AG08396 (cell line): ENCODE measurements around the gene PIP4K2A.
A peak's percentile ranks its signal among the peaks of the same experiment; 100 is the strongest.
"Not testable (repeated sequence)": the region's sequence is repeated elsewhere in the genome, so short reads cannot be mapped to it uniquely, and the experiment has no call there.

ENCODE experiments used
- DNase-seq: peaks from one replicate; pipeline ENCODE4 v3.0.0; 2012; ENCODE audit warnings: low spot score, mixed read lengths

PIP4K2A gene

DNA sequence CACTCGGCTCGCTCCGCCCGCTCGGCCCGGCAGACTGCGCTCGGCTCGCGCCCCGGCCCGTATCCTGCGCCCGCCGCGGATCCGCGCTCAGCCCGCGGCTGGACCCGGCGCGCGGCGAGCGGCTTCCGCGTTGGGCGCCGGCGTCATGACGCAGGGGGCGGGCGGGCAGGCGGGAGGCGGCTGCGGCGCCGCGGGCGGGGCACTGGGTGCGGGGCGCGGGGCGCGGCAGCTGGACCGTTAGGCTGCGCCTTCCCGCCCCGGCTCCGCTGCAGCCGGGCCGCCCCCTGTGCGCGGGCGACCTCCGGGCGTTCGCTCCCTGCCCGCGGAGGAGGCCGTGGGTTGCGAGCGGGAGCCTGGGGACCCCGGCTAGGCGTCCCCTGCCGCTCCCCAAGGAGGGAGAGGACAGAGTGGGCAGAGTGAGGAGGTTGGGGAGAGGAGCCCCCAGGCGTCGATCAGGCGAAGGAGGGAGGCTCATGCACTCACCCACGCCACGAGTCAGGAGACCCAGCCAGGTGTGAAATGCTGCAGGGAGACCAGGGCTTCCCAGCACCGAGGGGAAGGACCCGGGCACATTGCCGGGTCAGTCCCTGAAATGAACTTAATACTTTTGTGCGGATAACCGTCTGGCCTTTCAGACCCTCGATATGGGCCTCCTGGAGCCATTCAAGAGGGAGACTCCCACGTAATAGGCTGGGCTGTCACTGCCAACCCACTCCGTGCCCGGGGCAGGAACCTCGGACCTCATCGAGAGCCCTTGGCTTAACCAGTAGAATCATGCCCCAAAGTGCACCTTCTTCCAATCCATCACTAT lies at the start of gene PIP4K2A:
TSS of gene PIP4K2A (minus strand) at position 100 of the 811 bp plus-strand sequence. CDS start 252 bp downstream, outside the sequence.
- peak; percentile 93 for DNase-seq

- DNase-seq, result no peak
These were observed 47.3 kb upstream of the PIP4K2A start for GRCh38 chr10:22761569-22762220.

GRCh38 chr10:22760025-22760424 lies 45.6 kb upstream of the PIP4K2A start:
- no peak for DNase-seq

DNA sequence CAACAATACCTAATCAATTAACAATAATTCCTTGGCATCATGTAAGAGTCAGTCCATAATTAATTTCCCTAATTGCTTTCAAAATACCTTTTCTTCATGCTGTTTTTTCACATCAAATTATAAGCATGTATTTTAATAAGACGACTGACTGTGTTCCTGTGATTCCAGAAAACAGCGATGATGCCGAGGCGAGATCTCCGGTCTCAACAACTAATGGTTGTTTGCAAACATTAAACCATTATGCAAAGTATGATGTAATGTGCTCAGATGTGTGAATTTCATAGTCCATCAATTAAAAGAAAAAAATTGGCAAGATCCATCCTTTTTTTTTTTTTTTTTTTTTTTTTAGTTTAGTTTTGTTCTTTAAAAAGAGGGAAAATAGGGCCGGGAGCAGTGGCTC lies 44.5 kb upstream of the PIP4K2A start:
- DNase-seq, result no peak

DNA sequence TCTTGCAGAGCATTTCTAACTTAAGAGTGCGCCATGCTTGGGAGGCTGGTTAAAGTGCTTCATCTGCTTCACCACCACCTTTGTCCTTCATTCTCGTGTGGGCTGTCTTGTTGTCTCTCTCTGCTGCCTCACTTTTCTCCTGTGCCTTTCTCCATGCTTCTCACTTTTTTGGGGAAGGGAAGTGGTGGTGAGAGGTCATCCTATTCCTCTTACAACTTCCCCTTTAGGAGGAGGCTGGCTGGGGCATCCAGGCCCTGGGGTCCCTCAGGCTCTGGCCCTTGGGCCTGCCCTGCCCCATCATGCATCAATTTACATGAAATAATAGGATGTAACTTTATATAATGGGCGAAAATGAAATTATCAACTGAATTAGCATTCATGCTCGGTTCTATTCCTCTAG lies 39.9 kb upstream of the PIP4K2A start:
- DNase-seq, result no peak

GRCh38 chr10:22753786-22754185 lies 39.4 kb upstream of the PIP4K2A start:
- DNase-seq, result no peak

GRCh38 chr10:22752272-22752889 lies 38.0 kb upstream of the PIP4K2A start:
- DNase-seq, result no peak

DNA sequence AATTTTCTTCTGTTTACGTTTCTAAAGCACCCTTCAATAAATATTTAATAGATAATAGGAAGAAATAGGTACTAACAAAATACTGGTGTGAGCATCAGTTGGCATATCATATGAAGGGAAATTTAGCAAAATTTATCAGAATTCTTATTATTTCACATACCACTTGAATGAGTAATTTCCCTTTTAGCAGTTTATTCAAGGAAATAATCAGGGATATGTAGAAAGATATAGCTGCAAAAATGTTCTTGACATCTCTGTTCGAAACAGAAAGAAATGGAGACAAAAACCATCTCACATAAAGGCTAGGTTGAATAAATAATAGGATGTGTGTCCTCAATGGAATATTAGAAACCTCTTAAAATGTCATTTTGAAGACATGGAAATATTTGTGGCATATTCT lies 35.8 kb upstream of the PIP4K2A start:
- no peak for DNase-seq

- DNase-seq, result not testable (repeated sequence)
These were observed 30.5 kb upstream of the PIP4K2A start for GRCh38 chr10:22744858-22745257.

- DNase-seq, result no peak
These were observed 28.3 kb upstream of the PIP4K2A start for GRCh38 chr10:22742678-22743077.

GRCh38 chr10:22741631-22742030 lies 27.3 kb upstream of the PIP4K2A start:
- DNase-seq, result not testable (repeated sequence)

DNA sequence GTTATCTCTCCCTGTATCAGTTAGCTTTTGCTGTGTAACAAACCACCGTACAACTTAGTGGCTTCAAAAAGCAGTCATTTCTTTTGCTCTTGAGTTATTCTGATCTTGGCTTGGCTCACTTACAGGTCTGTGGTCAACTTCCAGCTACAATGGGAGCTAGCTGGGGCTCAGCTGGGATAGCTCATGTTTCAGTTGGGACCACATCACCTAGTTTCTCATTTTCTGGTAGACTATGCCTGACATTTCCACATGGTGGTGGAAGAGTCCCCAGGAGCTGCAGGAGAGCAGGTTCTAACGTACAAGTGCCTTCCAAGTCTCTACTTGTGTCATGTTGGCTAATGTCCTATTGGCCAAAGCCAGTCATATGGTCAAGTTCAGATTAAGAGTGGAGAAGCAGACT lies 25.8 kb upstream of the PIP4K2A start:
- no peak for DNase-seq

DNA sequence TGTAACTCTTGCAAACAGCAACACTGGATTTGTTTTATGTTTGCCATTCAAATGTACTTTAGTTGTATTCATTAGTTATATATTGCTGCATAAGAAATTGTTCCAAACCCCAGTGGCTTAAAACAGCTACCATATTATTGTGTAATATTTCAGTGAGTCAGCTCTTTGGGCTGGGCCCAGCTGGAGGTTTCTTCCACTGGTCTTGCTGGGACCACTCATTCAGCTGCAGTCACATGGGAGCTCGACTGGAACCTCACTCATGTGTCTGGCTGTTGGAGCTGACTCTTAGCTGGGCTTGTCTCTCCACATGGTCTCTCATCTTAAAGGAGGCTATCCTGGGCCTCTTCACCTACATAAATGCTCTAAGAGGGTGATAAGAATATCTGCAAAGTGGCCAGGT lies 23.2 kb upstream of the PIP4K2A start:
- DNase-seq, result peak; percentile 55

- DNase-seq, result no peak
These were observed 21.8 kb upstream of the PIP4K2A start for GRCh38 chr10:22736134-22736533.

DNA sequence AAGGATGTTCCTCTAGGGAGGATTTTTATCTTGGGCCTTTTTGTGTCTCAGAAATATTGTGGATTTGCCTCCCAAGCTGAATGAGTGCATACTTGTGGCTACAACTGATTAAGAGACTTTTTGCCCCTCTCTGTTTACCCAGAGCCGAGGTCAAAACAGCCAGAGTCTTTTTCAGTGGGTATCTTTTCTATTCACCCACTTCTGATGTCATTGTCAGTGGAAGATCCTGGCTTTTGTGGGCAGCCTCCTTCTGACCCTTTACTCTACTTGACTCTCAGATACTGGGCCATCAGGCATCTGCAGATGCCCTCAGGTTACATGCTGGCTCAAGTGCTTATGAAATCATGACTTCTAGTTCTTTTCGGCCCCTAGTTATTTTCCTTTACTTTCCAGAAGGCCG lies 19.6 kb upstream of the PIP4K2A start:
- no peak for DNase-seq

GRCh38 chr10:22727663-22728062 lies 13.3 kb upstream of the PIP4K2A start:
- DNase-seq, result no peak

GRCh38 chr10:22727112-22727511 lies 12.7 kb upstream of the PIP4K2A start:
- DNase-seq, result no peak

DNA sequence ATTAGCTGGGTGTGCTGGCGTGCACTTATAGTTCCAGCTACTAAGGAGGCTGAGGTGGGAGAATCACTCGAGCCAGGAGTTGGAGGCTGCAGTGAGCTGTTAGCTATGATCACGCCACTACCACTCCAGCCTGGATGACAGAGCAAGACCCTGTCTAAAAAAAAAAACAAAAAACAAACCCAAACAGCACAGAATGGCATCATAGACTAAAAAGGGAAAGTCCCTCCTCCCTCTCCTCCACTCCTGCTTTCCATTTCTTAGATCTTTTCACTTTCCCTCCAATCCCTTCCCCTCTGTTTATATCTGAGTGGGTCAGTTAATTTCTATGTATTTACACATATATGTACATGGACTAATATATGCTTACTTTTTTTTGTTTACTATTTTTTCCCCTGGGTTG lies 10.4 kb upstream of the PIP4K2A start:
- DNase-seq, result no peak

DNA sequence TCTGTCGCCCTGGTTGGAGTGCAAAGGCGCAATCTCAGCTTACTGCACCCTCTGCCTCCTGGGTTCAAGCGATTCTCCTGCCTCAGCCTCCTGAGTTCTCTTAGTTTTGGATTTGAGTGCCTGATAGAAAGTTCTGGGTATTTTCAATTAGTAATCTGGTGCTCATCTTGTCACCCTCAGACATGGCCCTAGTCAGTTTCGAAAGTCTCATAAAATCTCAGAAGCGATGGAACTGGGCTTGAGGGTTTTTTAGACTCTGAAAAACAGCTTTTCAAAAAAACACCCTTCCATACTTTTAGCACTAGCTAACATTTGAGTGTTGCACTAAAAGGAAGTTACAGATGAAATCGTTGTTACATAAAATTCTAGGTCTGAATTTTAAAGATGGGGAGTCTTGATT lies 9.4 kb upstream of the PIP4K2A start:
- no peak for DNase-seq

DNA sequence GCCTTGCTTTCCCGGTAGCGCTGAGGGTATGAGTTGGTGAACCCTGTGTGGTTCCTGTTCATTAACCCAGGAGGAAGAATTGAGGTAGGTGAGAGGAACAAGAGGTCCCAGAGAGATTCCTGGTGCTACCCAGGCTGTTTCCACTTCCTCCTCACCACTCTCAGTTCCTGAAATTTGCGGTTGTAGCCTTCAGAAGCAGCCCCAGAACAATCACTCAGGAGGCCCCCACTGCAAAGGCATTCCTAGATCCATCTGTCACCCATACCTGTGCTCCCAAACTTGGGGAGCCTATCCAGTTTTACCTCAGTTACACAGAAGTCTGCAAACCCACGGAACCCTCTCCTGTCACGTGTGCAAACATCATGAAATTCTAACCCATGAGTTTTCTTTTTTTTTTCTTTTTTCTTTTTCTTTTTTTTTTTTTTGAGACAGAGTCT lies 9.0 kb upstream of the PIP4K2A start:
- no peak for DNase-seq

GRCh38 chr10:22722626-22723169 lies 8.3 kb upstream of the PIP4K2A start:
- no peak for DNase-seq

DNA sequence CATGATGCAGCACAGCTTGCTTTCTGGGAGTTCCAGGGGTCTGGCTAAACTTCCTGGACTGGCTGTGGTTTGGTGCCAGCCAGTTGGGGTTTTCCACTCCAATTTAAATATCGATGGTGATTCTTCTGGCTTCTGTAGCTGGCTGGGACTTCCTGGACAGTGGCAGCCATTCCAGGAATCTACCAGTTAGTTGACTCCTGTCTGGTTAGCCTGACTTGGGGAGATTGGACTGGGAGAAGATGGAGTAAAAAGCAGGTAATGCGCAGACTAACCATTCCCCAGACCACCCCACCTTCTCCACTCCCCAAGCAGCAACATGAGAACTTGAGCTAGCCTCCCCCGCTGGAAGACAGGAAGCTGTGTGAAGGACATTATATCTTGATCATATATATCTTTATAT lies 6.3 kb upstream of the PIP4K2A start:
- no peak for DNase-seq
